Measurements from ENCODE around the gene PGBD5.
"Not testable (repeated sequence)": the region's sequence is repeated elsewhere in the genome, so short reads cannot be mapped to it uniquely, and the experiment has no call there.

PGBD5 gene

GRCh38 chr1:230424391-230425251 lies 1.5 kb downstream of the PGBD5 start:
- no peak for DNase-seq (ENCODE audit: low spot score)

- no peak for DNase-seq (ENCODE audit: low spot score)
Observed at GRCh38 chr1:230423951-230424350, 2.2 kb downstream of the PGBD5 start.

GRCh38 chr1:230423261-230423660 lies 2.9 kb downstream of the PGBD5 start:
- peak; percentile 9 for DNase-seq (ENCODE audit: low spot score)

GRCh38 chr1:230422221-230422981 lies 3.7 kb downstream of the PGBD5 start:
- no peak for DNase-seq (ENCODE audit: low spot score)

- DNase-seq (ENCODE audit: low spot score): no peak
Observed at GRCh38 chr1:230421481-230421880, 4.7 kb downstream of the PGBD5 start.

- DNase-seq (ENCODE audit: low spot score): not testable (repeated sequence)
Observed at GRCh38 chr1:230420372-230420771, 5.8 kb downstream of the PGBD5 start.

GRCh38 chr1:230416430-230416829 lies 9.7 kb downstream of the PGBD5 start:
- no peak for DNase-seq (ENCODE audit: low spot score)

- DNase-seq (ENCODE audit: low spot score): no peak
Observed at GRCh38 chr1:230415405-230416132, 10.6 kb downstream of the PGBD5 start.

- DNase-seq (ENCODE audit: low spot score): no peak
Observed at GRCh38 chr1:230414694-230415093, 11.4 kb downstream of the PGBD5 start.

- no peak for DNase-seq (ENCODE audit: low spot score)
Observed at GRCh38 chr1:230414102-230414501, 12.0 kb downstream of the PGBD5 start.

- no peak for DNase-seq (ENCODE audit: low spot score)
Observed at GRCh38 chr1:230413061-230413460, 13.1 kb downstream of the PGBD5 start.

- DNase-seq (ENCODE audit: low spot score): no peak
Observed at GRCh38 chr1:230408971-230409370, 17.2 kb downstream of the PGBD5 start.

GRCh38 chr1:230407351-230407750 lies 18.8 kb downstream of the PGBD5 start:
- DNase-seq (ENCODE audit: low spot score): no peak

GRCh38 chr1:230406727-230407126 lies 19.4 kb downstream of the PGBD5 start:
- DNase-seq (ENCODE audit: low spot score): not testable (repeated sequence)

GRCh38 chr1:230403442-230403841 lies 22.7 kb downstream of the PGBD5 start:
- peak; percentile 56 for DNase-seq (ENCODE audit: low spot score)

- no peak for DNase-seq (ENCODE audit: low spot score)
Observed at GRCh38 chr1:230401763-230402294, 24.3 kb downstream of the PGBD5 start.

- no peak for DNase-seq (ENCODE audit: low spot score)
Observed at GRCh38 chr1:230401101-230401500, 25.0 kb downstream of the PGBD5 start.

GRCh38 chr1:230400007-230400344 lies 26.2 kb downstream of the PGBD5 start:
- DNase-seq (ENCODE audit: low spot score): no peak

- DNase-seq (ENCODE audit: low spot score): no peak
Observed at GRCh38 chr1:230399321-230400006, 26.7 kb downstream of the PGBD5 start.

GRCh38 chr1:230398856-230399255 lies 27.3 kb downstream of the PGBD5 start:
- DNase-seq (ENCODE audit: low spot score): no peak

GRCh38 chr1:230396966-230397365 lies 29.2 kb downstream of the PGBD5 start:
- DNase-seq (ENCODE audit: low spot score): no peak

GRCh38 chr1:230395932-230396331 lies 30.2 kb downstream of the PGBD5 start:
- DNase-seq (ENCODE audit: low spot score): no peak

Data from iPS-NIHi11 (cell line).